Midbrain (tissue), 1 donor: ENCODE measurements around the gene SEC22C.
"Not testable (repeated sequence)": the region's sequence is repeated elsewhere in the genome, so short reads cannot be mapped to it uniquely, and the experiment has no call there.

Source experiments
- DNase-seq: peaks from one replicate; lab custom pipeline; 2025; lab: John Stamatoyannopoulos, UW

SEC22C gene

GRCh38 chr3:42579346-42579745 is 2.4 kb downstream of the SEC22C start:
- not testable (repeated sequence) for DNase-seq

- no peak for DNase-seq
These were observed 3.7 kb downstream of the SEC22C start for GRCh38 chr3:42578054-42578453.

- DNase-seq = no peak
These were observed 6.5 kb downstream of the SEC22C start for GRCh38 chr3:42575137-42575741.

- DNase-seq = peak; percentile 67
These were observed 9.5 kb downstream of the SEC22C start for GRCh38 chr3:42572278-42572677.

GRCh38 chr3:42569593-42570142 is 12.1 kb downstream of the SEC22C start:
- no peak for DNase-seq

GRCh38 chr3:42562047-42562907 is 19.5 kb downstream of the SEC22C start:
- no peak for DNase-seq

GRCh38 chr3:42557854-42558253 is 23.9 kb downstream of the SEC22C start:
- no peak for DNase-seq

GRCh38 chr3:42556817-42557216 is 24.9 kb downstream of the SEC22C start:
- DNase-seq = not testable (repeated sequence)

- no peak for DNase-seq
These were observed 25.6 kb downstream of the SEC22C start for GRCh38 chr3:42556089-42556632.

GRCh38 chr3:42552830-42553229 is 28.9 kb downstream of the SEC22C start:
- no peak for DNase-seq

- no peak for DNase-seq
These were observed 31.5 kb downstream of the SEC22C start for GRCh38 chr3:42550250-42550649.

- DNase-seq = no peak
These were observed 32.6 kb downstream of the SEC22C start for GRCh38 chr3:42549131-42549530.

- peak; percentile 67 for DNase-seq
These were observed 34.3 kb downstream of the SEC22C start for GRCh38 chr3:42547401-42547945.

GRCh38 chr3:42546691-42547213 is 35.0 kb downstream of the SEC22C start:
- no peak for DNase-seq

- DNase-seq = no peak
These were observed 36.4 kb downstream of the SEC22C start for GRCh38 chr3:42545284-42545900.

GRCh38 chr3:42544492-42545283 is 37.1 kb downstream of the SEC22C start:
- DNase-seq = peak; percentile 25

- DNase-seq = no peak
These were observed 40.7 kb downstream of the SEC22C start for GRCh38 chr3:42541079-42541478.

GRCh38 chr3:42539871-42540714 is 41.7 kb downstream of the SEC22C start:
- DNase-seq = peak; percentile 6

GRCh38 chr3:42537350-42537749 is 44.4 kb downstream of the SEC22C start:
- DNase-seq = no peak
